A673 (cell line): ENCODE data around the gene TSPAN14. TPM values are rescaled to one million over a fixed set of nuclear protein-coding genes. Genes with fewer than 3 reads are reported as not detected.

ENCODE experiments used
- BruUV-seq: library from RNA; stranded (reverse); fragments of 400-500 nt; replicated peaks from 2 replicates; lab custom pipeline; 2021; lab: Mats Ljungman, UMichigan
- CTCF ChIA-PET: fragments of 300-600 bp; sonication (Branson Sonifier 250); formaldehyde crosslinking; loops from one replicate; lab custom pipeline; 2022; ENCODE audit warnings: antibody characterized with exemption; lab: Charles Lee
- POLR2A ChIA-PET: fragments of 300-600 bp; sonication (Branson Sonifier 250); formaldehyde crosslinking; loops from one replicate; lab custom pipeline; 2022; ENCODE audit warnings: antibody characterized with exemption; ENCODE audit not compliant: low non-redundant PET; lab: Charles Lee
- DNase-seq: peaks from one replicate; pipeline ENCODE4 v3.0.0-alpha.2; 2015; ENCODE audit warnings: low spot score
- H3K27ac ChIP-seq: fragments of 200-600 bp; sonication (generic); 2 replicates; pipeline ENCODE4 v1.5.1; 2016; ENCODE audit warnings: mixed run types, low read depth, mild to moderate bottlenecking, mixed read lengths, antibody characterized with exemption, low read length; ENCODE audit not compliant: poor library complexity, severe bottlenecking
- H3K27me3 ChIP-seq: fragments of 200-600 bp; sonication (generic); replicated peaks from 2 replicates; pipeline ENCODE4 v1.6.1; 2017; ENCODE audit warnings: mixed run types, low read depth, mild to moderate bottlenecking, mixed read lengths, antibody characterized with exemption, low read length; ENCODE audit not compliant: insufficient read depth, poor library complexity
- H3K36me3 ChIP-seq: fragments of 200-600 bp; sonication (generic); 2 replicates; pipeline ENCODE4 v1.6.1; 2016; ENCODE audit warnings: mixed run types, mild to moderate bottlenecking, mixed read lengths, antibody characterized with exemption, low read length; ENCODE audit not compliant: insufficient read depth, poor library complexity, severe bottlenecking
- H3K4me1 ChIP-seq: fragments of 200-600 bp; sonication (generic); 2 replicates; pipeline ENCODE4 v1.6.1; 2017; ENCODE audit warnings: mixed run types, mild to moderate bottlenecking, mixed read lengths, antibody characterized with exemption, low read length; ENCODE audit not compliant: insufficient read depth, poor library complexity, severe bottlenecking
- H3K4me3 ChIP-seq: fragments of 200-600 bp; sonication (generic); 2 replicates; pipeline ENCODE4 v1.5.1; 2016; ENCODE audit warnings: low read depth, mixed run types, mild to moderate bottlenecking, mixed read lengths, low read length; ENCODE audit not compliant: poor library complexity, severe bottlenecking
- H3K9me3 ChIP-seq: fragments of 200-600 bp; sonication (generic); 2 replicates; pipeline ENCODE4 v1.6.1; 2016; ENCODE audit warnings: mixed run types, low read depth, mild to moderate bottlenecking, mixed read lengths, antibody characterized with exemption, low read length; ENCODE audit not compliant: poor library complexity, severe bottlenecking
- CTCF ChIP-seq: fragments of 300-800, 200-600 bp; sonication (generic); conservative IDR thresholded peaks from 2 replicates; pipeline ENCODE4 v1.5.1; 2017; ENCODE audit warnings: low read depth, mild to moderate bottlenecking, antibody characterized with exemption, low read length, moderate library complexity, mixed read lengths
- EZH2 ChIP-seq: fragments of 200-600 bp; sonication (generic); IDR thresholded peaks from 2 replicates; pipeline ENCODE4 v1.6.1; 2017; ENCODE audit warnings: borderline replicate concordance, low read depth, mild to moderate bottlenecking, mixed read lengths, antibody characterized with exemption, low read length; ENCODE audit not compliant: poor library complexity, severe bottlenecking
- intact Hi-C: fragments of 100-400 bp; cut with micrococcal nuclease; formaldehyde crosslinking; loops from one replicate; pipeline ENCODE4 v1.10.0; 2022; ENCODE audit not compliant: unreplicated experiment
- total RNA-seq: library from RNA; stranded (reverse); gene quantifications from 2 replicates; pipeline ENCODE4 v1.2.3, GENCODE V29; 2021

TSPAN14 gene
- total RNA-seq, 1 experiment from 2014 or later = 50.4 TPM

GRCh38 chr10:80459047-80459865 is 5.1 kb downstream of the TSPAN14 start:
- Histone ChIP-seq H3K4me3 (no peak overlapping the region), H3K9me3 (no peaks in the 10 kb centered on the region), H3K36me3 (no peaks in the 10 kb centered on the region), H3K27ac (peak overlapping the region; percentile 33), H3K4me1 (peaks cover 60% of the 10 kb centered on the region), H3K27me3 (no peaks in the 10 kb centered on the region)
- peak; percentile 28 for DNase-seq
- intact Hi-C loops = no loop called here
- TF ChIP-seq CTCF = no peak
- TF ChIP-seq EZH2 = no peak
- CTCF ChIA-PET = no interaction called here
- POLR2A ChIA-PET = no interaction called here
- no TSS peak for BruUV-seq

- ChIA-PET POLR2A (no interaction called here), CTCF (no interaction called here)
- Histone ChIP-seq H3K4me3 (no peak overlapping the region), H3K9me3 (no peaks in the 10 kb centered on the region), H3K36me3 (no peaks in the 10 kb centered on the region), H3K27ac (peak overlapping the region; percentile 53), H3K4me1 (peaks cover 73% of the 10 kb centered on the region), H3K27me3 (no peaks in the 10 kb centered on the region)
- BruUV-seq = no TSS peak
- DNase-seq = peak; percentile 29
- intact Hi-C loops = loop anchor here (5.0 kb wide), 1 partner anchor 47 kb away; no protein-coding TSS in a partner anchor
- no peak for TF ChIP-seq EZH2
- TF ChIP-seq CTCF = no peak
Measured at GRCh38 chr10:80460399-80461207, 6.5 kb downstream of the TSPAN14 start.

- ChIA-PET CTCF (interaction anchor here (2.4 kb wide), 1 partner anchor 44 kb away, joined by 12 read pairs; no protein-coding TSS in a partner anchor), POLR2A (interaction anchor here (0.7 kb wide), 1 partner anchor 11 kb away, joined by 5 read pairs; no protein-coding TSS in a partner anchor)
- Histone ChIP-seq H3K27me3 (no peaks in the 10 kb centered on the region), H3K4me1 (peaks cover 73% of the 10 kb centered on the region), H3K27ac (peak overlapping the region; percentile 53), H3K9me3 (no peaks in the 10 kb centered on the region), H3K36me3 (no peaks in the 10 kb centered on the region), H3K4me3 (no peak overlapping the region)
- intact Hi-C loops = loop anchor here (5.0 kb wide), 1 partner anchor 46 kb away; no protein-coding TSS in a partner anchor
- no peak for TF ChIP-seq EZH2
- no peak for TF ChIP-seq CTCF
- BruUV-seq = no TSS peak
- no peak for DNase-seq
Measured at GRCh38 chr10:80461208-80462183, 7.4 kb downstream of the TSPAN14 start.
